MCF 10A (cell line): ENCODE data around the gene TOMT. TPM values are rescaled to one million over a fixed set of nuclear protein-coding genes. Genes with fewer than 3 reads are reported as not detected.

Source experiments
- BruUV-seq: library from RNA; stranded (reverse); fragments of 400-500 nt; replicated peaks from 2 replicates; lab custom pipeline; 2021; lab: Mats Ljungman, UMichigan
- CTCF ChIA-PET: fragments of 300-600 bp; sonication (Branson Sonifier 250); formaldehyde crosslinking; extraction: SDS; loops from one replicate; lab custom pipeline; 2021; ENCODE audit warnings: antibody characterized with exemption, inconsistent platforms; lab: Yijun Ruan, JAX
- POLR2A ChIA-PET: fragments of 300-600, 350-650 bp; sonication (Branson Sonifier 250); formaldehyde crosslinking; extraction: SDS; loops from one replicate; lab custom pipeline; 2020; ENCODE audit warnings: antibody characterized with exemption, inconsistent platforms; lab: Yijun Ruan, JAX
- DNase-seq: peaks from one replicate; pipeline ENCODE4 v3.0.0-alpha.2; 2018; ENCODE audit not compliant: unreplicated experiment
- H3K27ac Mint-ChIP-seq: one replicate; pipeline ENCODE4 v1.8.0; 2022; ENCODE audit warnings: mild to moderate bottlenecking, low read depth, mixed read lengths; ENCODE audit not compliant: unreplicated experiment
- H3K27me3 Mint-ChIP-seq: one replicate; pipeline ENCODE4 v1.8.0; 2022; ENCODE audit warnings: mixed read lengths; ENCODE audit not compliant: insufficient read depth, unreplicated experiment
- H3K36me3 Mint-ChIP-seq: one replicate; pipeline ENCODE4 v1.8.0; 2022; ENCODE audit warnings: mild to moderate bottlenecking, moderate library complexity, mixed read lengths; ENCODE audit not compliant: insufficient read depth, unreplicated experiment
- H3K4me1 Mint-ChIP-seq: one replicate; pipeline ENCODE4 v1.8.0; 2022; ENCODE audit warnings: mixed read lengths; ENCODE audit not compliant: insufficient read depth, unreplicated experiment
- H3K4me3 Mint-ChIP-seq: one replicate; pipeline ENCODE4 v1.8.0; 2022; ENCODE audit warnings: mild to moderate bottlenecking, moderate library complexity, mixed read lengths; ENCODE audit not compliant: unreplicated experiment
- H3K9me3 Mint-ChIP-seq: one replicate; pipeline ENCODE4 v1.8.0; 2022; ENCODE audit warnings: mixed read lengths; ENCODE audit not compliant: unreplicated experiment
- intact Hi-C: fragments of 100-400 bp; cut with micrococcal nuclease; formaldehyde crosslinking; loops from 2 replicates; pipeline ENCODE4 v1.14.1; 2022
- total RNA-seq: library from RNA; stranded (reverse); gene quantifications from 2 replicates; pipeline ENCODE4 v1.2.3, GENCODE V29; 2022
- TF ChIP-seq, protein P1 (sequence below): fragments of 200-600 bp; IDR thresholded peaks from one replicate; pipeline ENCODE4 v1.8.0; 2022; ENCODE audit warnings: antibody characterized with exemption, mild to moderate bottlenecking; ENCODE audit not compliant: unreplicated experiment

Gene TOMT
- total RNA-seq, 1 experiment from 2014 or later: not detected

DNA sequence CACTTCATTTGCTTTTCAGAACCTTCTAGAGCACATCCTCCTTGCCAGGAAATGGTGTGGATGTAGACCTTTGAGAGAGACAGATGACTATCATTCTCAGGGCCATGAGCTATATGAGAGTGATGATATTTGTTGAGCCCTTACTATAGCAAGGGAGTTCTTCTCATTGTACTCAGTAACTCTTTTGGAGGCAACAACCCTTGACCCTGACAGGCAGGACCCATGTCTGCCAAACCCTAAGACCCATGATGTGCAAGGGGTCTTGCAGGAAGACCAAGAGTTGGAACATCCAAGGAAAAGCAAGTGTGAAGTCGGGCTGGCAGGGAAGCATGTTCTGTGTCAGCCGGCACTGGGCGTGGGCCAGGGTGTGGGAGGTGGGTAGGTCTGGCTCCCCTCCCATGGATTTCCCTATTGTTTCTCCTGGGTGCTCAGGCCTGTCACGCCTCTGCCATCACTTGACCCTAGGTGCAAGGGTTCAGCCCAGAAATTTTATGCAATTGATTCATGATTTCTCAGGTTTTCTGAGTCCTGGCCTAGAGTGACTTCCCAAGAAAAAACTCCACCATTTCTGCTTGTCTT, 31.0 kb downstream of the TOMT start:
- Mint-ChIP-seq H3K27me3 (no peaks in the 10 kb centered on the region), H3K9me3 (no peaks in the 10 kb centered on the region), H3K27ac (no peak overlapping the region), H3K36me3 (no peaks in the 10 kb centered on the region), H3K4me3 (no peak overlapping the region), H3K4me1 (peaks cover 19% of the 10 kb centered on the region)
- intact Hi-C loops: no loop called here
- TF ChIP-seq, protein P1, sequence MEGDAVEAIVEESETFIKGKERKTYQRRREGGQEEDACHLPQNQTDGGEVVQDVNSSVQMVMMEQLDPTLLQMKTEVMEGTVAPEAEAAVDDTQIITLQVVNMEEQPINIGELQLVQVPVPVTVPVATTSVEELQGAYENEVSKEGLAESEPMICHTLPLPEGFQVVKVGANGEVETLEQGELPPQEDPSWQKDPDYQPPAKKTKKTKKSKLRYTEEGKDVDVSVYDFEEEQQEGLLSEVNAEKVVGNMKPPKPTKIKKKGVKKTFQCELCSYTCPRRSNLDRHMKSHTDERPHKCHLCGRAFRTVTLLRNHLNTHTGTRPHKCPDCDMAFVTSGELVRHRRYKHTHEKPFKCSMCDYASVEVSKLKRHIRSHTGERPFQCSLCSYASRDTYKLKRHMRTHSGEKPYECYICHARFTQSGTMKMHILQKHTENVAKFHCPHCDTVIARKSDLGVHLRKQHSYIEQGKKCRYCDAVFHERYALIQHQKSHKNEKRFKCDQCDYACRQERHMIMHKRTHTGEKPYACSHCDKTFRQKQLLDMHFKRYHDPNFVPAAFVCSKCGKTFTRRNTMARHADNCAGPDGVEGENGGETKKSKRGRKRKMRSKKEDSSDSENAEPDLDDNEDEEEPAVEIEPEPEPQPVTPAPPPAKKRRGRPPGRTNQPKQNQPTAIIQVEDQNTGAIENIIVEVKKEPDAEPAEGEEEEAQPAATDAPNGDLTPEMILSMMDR: no peak
- no TSS peak for BruUV-seq
- ChIA-PET POLR2A (interaction anchor here (0.7 kb wide), 1 partner anchor 24 kb away, joined by 4 read pairs; no protein-coding TSS in a partner anchor), CTCF (interaction anchor here (0.7 to 1.8 kb wide), 4 partner anchors 11 to 112 kb away, joined by 3 to 5 read pairs (median 4); no protein-coding TSS in a partner anchor)
- no peak for DNase-seq

DNA sequence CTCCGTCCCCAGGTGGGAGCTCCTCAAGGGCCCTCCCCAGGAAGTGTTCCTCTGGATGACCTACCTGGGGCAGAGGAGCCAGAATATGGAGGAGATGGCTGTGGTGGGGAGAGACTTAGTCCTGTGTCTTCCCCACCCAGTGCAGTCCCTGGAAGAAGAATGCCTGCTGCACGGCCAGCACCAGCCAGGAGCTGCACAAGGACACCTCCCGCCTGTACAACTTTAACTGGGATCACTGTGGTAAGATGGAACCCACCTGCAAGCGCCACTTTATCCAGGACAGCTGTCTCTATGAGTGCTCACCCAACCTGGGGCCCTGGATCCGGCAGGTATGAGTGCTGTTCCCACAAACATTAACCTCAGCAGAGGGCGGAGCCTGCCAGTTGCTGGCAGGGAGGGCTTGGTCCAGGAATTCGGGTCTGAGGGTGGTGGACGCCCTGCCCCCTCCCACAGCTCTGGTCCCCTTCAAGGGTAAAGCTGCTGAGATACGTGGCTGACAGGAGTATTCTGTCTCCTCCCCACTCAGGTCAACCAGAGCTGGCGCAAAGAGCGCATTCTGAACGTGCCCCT, 33.2 kb downstream of the TOMT start:
- Mint-ChIP-seq H3K27me3 (no peaks in the 10 kb centered on the region), H3K36me3 (no peaks in the 10 kb centered on the region), H3K4me1 (peaks cover 28% of the 10 kb centered on the region), H3K9me3 (no peaks in the 10 kb centered on the region), H3K4me3 (no peak overlapping the region), H3K27ac (no peak overlapping the region)
- BruUV-seq: no TSS peak
- ChIA-PET POLR2A (interaction anchor here (1.4 to 2.9 kb wide), 4 partner anchors 13 to 32 kb away, joined by 4 to 51 read pairs (median 8); partner anchors contain the start of gene ANAPC15), CTCF (interaction anchor here (0.6 to 1.2 kb wide), 5 partner anchors 15 to 162 kb away, joined by 3 to 4 read pairs (median 3); no protein-coding TSS in a partner anchor)
- TF ChIP-seq, protein P1: no peak
- no peak for DNase-seq
- intact Hi-C loops: no loop called here

DNA sequence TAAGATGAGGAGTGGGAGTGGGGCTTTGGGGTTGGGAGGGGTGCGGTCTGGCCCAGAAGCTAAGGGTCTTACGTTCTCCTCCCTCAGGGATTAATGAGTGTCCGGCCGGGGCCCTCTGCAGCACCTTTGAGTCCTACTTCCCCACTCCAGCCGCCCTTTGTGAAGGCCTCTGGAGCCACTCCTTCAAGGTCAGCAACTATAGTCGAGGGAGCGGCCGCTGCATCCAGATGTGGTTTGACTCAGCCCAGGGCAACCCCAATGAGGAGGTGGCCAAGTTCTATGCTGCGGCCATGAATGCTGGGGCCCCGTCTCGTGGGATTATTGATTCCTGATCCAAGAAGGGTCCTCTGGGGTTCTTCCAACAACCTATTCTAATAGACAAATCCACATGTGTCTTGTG, 33.8 kb downstream of the TOMT start:
- TF ChIP-seq, protein P1: no peak

DNA sequence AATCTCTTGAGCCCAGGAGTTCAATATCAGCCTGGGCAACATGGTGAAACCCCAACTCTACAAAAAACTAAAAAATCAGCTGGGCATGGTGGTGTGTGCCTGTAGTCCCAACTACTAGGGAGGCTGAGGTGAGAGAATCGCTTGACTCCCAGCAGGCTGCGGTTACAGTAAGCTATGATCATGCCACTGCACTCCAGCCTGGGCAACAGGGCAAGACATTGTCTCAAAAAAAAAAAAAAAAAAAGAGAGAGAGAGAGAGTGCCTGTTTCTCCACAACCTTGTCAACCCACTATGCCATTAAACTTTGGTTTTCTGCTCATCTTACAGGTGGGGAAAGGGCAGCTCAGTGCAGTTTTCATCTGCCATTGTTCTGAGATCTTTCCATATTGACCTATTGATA, 34.9 kb downstream of the TOMT start:
- ChIA-PET POLR2A (interaction anchor here (0.6 to 6.7 kb wide), 15 partner anchors 9 to 100 kb away, joined by 3 to 100 read pairs (median 4); partner anchors contain the start of genes ANAPC15, INPPL1 and LAMTOR1), CTCF (interaction anchor here (0.6 to 2.3 kb wide), 6 partner anchors 28 to 304 kb away, joined by 3 to 17 read pairs (median 6); partner anchors contain the start of gene ANAPC15)
- intact Hi-C loops: loop anchor here (1.0 kb wide), 1 partner anchor 28 kb away; the partner anchor contains the start of gene ANAPC15
- BruUV-seq: no TSS peak
- H3K36me3 Mint-ChIP-seq: no peaks in the 10 kb centered on the region
- H3K9me3 Mint-ChIP-seq: no peaks in the 10 kb centered on the region
- peaks cover 30% of the 10 kb centered on the region for H3K4me1 Mint-ChIP-seq
- H3K27ac Mint-ChIP-seq: peak overlapping the region; percentile 87
- no peaks in the 10 kb centered on the region for H3K27me3 Mint-ChIP-seq
- no peak overlapping the region for H3K4me3 Mint-ChIP-seq
- TF ChIP-seq, protein P1: no peak
- no peak for DNase-seq

More for the DNA sequence above, 33.8 kb downstream of the TOMT start:
- DNase-seq: no peak
- H3K9me3 Mint-ChIP-seq: no peaks in the 10 kb centered on the region
- peaks cover 30% of the 10 kb centered on the region for H3K4me1 Mint-ChIP-seq
- BruUV-seq: no TSS peak
- no peaks in the 10 kb centered on the region for H3K36me3 Mint-ChIP-seq
- H3K27ac Mint-ChIP-seq: peak overlapping the region; percentile 12
- ChIA-PET CTCF (interaction anchor here (0.8 to 2.3 kb wide), 3 partner anchors 16 to 44 kb away, joined by 3 to 17 read pairs (median 4); no protein-coding TSS in a partner anchor), POLR2A (interaction anchor here (2.9 kb wide), 1 partner anchor 26 kb away, joined by 51 read pairs; the partner anchor contains the start of gene ANAPC15)
- no peak overlapping the region for H3K4me3 Mint-ChIP-seq
- H3K27me3 Mint-ChIP-seq: no peaks in the 10 kb centered on the region
- intact Hi-C loops: no loop called here
